Brain microvascular endothelial cell (primary cell): ENCODE measurements around the gene USP3.

Experiments
- DNase-seq: peaks from one replicate; pipeline ENCODE4 v3.0.0-alpha.2; 2020
- H3K27ac ChIP-seq: fragments of 250-450 bp; sonication (Bioruptor Pico); 2 replicates; pipeline ENCODE4 v1.5.1; 2020; ENCODE audit warnings: mild to moderate bottlenecking, moderate library complexity
- H3K27me3 ChIP-seq: fragments of 250-450 bp; sonication (Bioruptor Pico); replicated peaks from 2 replicates; pipeline ENCODE4 v1.5.1; 2020; ENCODE audit warnings: mild to moderate bottlenecking
- H3K36me3 ChIP-seq: fragments of 250-450 bp; sonication (Bioruptor Pico); replicated peaks from 2 replicates; pipeline ENCODE4 v1.5.1; 2020; ENCODE audit warnings: mild to moderate bottlenecking
- H3K4me3 ChIP-seq: 2 replicates; pipeline ENCODE4 v1.5.1; 2011; ENCODE audit warnings: low read depth, mild to moderate bottlenecking, control low read depth, low read length, moderate library complexity
- in situ Hi-C: cut with HindIII; loops from 2 replicates; pipeline ENCODE4 v1.10.0; 2017; ENCODE audit warnings: low sequenced_read_pairs, low pct_ligation_motif_present
- TF ChIP-seq, protein P1 (sequence below): IDR thresholded peaks from 2 replicates; pipeline ENCODE4 v1.5.1; 2011; ENCODE audit warnings: low read depth, mild to moderate bottlenecking, moderate library complexity, low read length, control low read depth, inconsistent platforms; ENCODE audit errors: missing control alignments

USP3 gene

DNA sequence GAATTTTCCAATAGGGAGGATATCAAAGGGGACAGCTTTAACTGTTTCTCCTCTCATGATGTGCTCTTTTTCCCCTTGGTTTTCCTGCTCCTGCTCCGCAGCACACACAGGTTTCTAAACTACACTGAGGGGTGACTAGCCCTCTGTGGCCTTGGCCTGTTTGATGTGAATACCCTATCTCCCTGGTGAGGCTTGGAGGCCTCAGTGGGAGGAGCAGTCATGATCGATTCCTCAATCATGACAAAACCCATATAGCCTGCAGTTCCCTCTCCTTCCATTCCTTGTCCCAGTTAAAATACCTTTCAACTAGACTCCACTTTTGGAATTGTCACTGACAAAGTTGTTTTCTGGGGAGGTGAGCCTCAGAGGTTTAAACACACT, 24.0 kb upstream of the USP3 start:
- no peaks in the 10 kb centered on the region for H3K27me3 ChIP-seq
- H3K4me3 ChIP-seq, result no peak overlapping the region
- DNase-seq, result no peak
- in situ Hi-C loops, result no loop called here
- H3K36me3 ChIP-seq, result no peaks in the 10 kb centered on the region
- TF ChIP-seq, protein P1, sequence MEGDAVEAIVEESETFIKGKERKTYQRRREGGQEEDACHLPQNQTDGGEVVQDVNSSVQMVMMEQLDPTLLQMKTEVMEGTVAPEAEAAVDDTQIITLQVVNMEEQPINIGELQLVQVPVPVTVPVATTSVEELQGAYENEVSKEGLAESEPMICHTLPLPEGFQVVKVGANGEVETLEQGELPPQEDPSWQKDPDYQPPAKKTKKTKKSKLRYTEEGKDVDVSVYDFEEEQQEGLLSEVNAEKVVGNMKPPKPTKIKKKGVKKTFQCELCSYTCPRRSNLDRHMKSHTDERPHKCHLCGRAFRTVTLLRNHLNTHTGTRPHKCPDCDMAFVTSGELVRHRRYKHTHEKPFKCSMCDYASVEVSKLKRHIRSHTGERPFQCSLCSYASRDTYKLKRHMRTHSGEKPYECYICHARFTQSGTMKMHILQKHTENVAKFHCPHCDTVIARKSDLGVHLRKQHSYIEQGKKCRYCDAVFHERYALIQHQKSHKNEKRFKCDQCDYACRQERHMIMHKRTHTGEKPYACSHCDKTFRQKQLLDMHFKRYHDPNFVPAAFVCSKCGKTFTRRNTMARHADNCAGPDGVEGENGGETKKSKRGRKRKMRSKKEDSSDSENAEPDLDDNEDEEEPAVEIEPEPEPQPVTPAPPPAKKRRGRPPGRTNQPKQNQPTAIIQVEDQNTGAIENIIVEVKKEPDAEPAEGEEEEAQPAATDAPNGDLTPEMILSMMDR, result no peak
- peak overlapping the region; percentile 84 for H3K27ac ChIP-seq

DNA sequence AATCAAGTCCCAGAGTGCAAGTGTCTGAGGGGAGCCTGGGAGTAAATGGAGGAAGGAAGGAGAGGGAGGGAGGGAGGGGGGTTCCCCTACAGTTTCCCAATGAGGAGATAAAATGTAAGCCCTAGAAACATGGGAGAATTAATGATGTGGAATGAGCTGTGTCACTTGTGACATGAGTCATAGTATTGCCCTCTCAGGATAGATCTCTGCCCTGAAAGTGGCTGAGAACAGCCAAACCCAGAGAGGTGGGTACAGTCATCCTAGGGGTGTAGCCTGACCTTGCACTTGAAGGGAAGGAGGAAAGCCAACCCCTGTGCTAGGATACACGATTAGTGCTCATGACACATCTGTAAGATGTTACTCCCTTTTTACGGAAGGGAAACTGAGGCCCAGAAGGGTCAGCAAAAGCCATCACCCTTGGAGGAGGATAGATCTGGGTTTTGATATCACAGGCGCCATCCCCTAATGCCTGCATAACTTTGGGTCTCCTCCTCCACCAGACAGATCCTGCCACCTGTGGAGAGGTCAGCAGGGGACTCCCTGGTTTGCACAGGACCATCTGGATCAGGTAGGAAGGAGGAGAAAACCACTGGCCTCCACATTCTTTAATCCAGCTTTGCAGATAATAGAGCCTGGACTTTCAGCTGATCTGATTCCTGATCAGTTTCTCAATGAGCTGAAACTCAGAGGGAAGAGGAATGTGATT, 23.1 kb upstream of the USP3 start:
- H3K36me3 ChIP-seq, result no peaks in the 10 kb centered on the region
- H3K4me3 ChIP-seq, result no peak overlapping the region
- TF ChIP-seq, protein P1, result no peak
- no peak overlapping the region for H3K27ac ChIP-seq
- no peaks in the 10 kb centered on the region for H3K27me3 ChIP-seq
- in situ Hi-C loops, result no loop called here
- no peak for DNase-seq

DNA sequence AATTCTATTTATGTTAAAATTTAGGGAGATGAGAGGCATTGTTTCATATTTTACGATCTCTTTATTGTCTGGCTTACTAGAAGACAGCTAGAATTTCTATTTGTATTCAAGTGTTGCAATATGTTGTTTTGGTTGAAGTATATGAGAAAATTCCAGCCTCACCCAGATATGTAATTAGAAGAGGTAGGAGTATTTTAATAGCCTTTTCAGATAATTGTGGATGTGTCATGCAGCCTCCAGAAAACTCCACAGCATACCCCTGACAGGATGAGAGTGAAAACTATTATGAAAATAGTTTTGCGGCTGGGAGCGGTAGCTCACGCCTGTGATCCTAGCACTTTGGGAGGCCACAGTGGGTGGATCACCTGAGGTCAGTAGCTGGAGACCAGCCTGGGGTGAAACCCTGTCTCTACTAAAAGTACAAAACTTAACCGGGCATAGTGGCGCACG, 21.5 kb upstream of the USP3 start:
- Histone ChIP-seq H3K27ac (no peak overlapping the region), H3K36me3 (no peaks in the 10 kb centered on the region), H3K4me3 (no peak overlapping the region), H3K27me3 (no peaks in the 10 kb centered on the region)
- in situ Hi-C loops, result no loop called here
- TF ChIP-seq, protein P1, result no peak
- DNase-seq, result no peak

DNA sequence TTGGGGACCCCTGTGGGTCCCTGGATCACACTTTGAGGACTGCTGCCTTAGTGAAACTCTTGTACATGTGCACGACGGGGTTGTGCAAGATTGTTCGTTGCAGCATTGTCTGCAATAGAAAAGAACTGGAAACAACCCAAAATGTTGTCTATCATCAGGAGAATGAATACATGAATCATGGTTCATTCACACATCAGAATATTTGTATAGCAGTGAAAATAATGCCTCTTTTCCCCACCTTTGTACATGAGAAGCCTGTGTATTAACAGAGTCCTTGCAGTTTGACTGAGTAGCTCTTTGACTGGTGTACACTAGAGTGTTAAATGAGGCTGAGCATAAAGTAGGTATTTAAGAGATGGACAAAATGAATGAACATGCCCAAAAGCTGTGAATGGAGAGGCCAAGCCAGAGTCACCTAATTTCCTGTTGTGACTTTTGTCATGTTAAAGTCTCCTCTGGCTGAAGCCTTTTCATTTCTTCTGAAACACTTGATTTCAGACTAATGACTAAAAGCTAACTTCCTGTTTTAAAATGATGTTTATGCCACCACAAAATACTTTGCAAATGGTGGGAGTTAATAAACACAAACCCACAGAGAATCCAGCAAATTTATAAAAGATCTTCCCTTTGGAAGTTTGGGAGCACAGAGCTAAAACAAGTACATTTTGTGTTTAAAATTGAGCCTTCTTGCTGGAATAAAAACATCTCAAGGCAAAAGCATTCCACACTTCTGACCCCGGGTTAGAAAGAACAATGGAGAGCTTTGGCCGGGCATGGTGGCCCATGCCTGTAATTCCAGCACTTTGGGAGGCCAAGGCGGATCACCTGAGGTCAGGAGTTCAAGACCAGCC, 20.6 kb upstream of the USP3 start:
- no peak for DNase-seq
- Histone ChIP-seq H3K36me3 (no peaks in the 10 kb centered on the region), H3K27ac (no peak overlapping the region), H3K4me3 (no peak overlapping the region), H3K27me3 (no peaks in the 10 kb centered on the region)
- in situ Hi-C loops, result no loop called here
- TF ChIP-seq, protein P1, result no peak

DNA sequence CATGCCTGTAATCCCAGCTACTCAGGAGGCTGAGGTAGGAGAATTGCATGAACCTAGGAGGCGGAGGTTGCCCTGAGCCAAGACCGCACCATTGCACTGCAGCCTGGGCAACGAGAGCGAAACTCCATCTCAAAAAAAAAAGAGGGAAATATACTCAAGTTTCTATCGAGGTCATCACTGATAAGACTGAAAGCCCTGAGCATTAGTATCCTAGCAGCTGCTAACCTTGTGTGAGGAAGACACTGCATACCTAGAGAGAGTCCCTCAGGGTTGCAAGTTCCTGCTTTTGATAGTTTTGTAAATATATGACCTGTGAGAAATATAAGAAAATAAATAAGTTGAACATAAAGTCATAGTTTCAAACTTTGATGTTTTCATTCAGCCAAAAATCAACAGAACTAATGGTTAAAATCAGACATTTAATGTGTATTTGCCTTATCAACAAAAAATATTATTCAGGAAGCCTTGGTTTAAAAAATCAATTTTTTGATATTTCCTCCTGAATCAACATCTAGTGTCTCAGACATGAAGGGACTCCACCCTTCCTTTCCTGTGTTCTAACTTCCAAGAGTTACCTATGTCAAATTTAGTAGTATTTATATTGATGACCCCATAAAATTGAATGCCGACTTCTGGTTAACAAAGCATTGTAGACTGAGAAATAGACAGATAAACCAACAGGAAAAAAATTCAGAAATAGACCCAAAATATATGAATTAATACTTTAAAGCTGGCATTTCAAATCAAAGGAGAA, 19.8 kb upstream of the USP3 start:
- DNase-seq, result no peak
- Histone ChIP-seq H3K27me3 (no peaks in the 10 kb centered on the region), H3K4me3 (no peak overlapping the region), H3K27ac (no peak overlapping the region), H3K36me3 (no peaks in the 10 kb centered on the region)
- in situ Hi-C loops, result no loop called here
- TF ChIP-seq, protein P1, result no peak
